ENCODE results near the gene CYB5RL. TPM values are rescaled to one million over a fixed set of nuclear protein-coding genes. Genes with fewer than 3 reads are reported as not detected.
A peak's percentile ranks its signal among the peaks of the same experiment; 100 is the strongest.

Gene CYB5RL
- total RNA-seq, 1 donor from 2014 or later: 8.7 TPM

- CTCF ChIA-PET: no interaction called here
- TF ChIP-seq CTCF (IDR thresholded peaks at IDR 0.05): no peak
- H3K4me1 Mint-ChIP-seq: peaks cover 27% of the 10 kb centered on the region
- no peak overlapping the region for H3K27ac Mint-ChIP-seq
- ATAC-seq (ENCODE audit: low read depth) (no peak), DNase-seq (no peak)
- H3K36me3 Mint-ChIP-seq (ENCODE audit: low read depth): peaks cover 58% of the 10 kb centered on the region
- no peaks in the 10 kb centered on the region for H3K27me3 Mint-ChIP-seq
- H3K4me3 Mint-ChIP-seq: no peak overlapping the region
- H3K9me3 Mint-ChIP-seq: no peaks in the 10 kb centered on the region
- intact Hi-C loops (cut with micrococcal nuclease): loop anchor here (5.0 kb wide), 2 partner anchors 513 to 877 kb away; partner anchors contain the start of genes LRP8 and TTC4
- POLR2A ChIA-PET: interaction anchor here (1.1 kb wide), 1 partner anchor 151 kb away, joined by 3 read pairs; the partner anchor contains the start of genes TCEANC2 and TMEM59
Observed at GRCh38 chr1:54204199-54204598, 4.4 kb upstream of the CYB5RL start.

GRCh38 chr1:54200519-54200997 lies 728 bp upstream of the CYB5RL start:
- no peak for TF ChIP-seq CTCF (IDR thresholded peaks at IDR 0.05)
- POLR2A ChIA-PET: interaction anchor here (0.6 to 2.0 kb wide), 9 partner anchors 11 to 362 kb away, joined by 3 to 26 read pairs (median 5); partner anchors contain the start of genes IFT25, NDC1, SSBP3 and TCEANC2
- Mint-ChIP-seq H3K27ac (peak overlapping the region; percentile 81), H3K4me1 (peaks cover 32% of the 10 kb centered on the region), H3K27me3 (no peaks in the 10 kb centered on the region), H3K9me3 (no peaks in the 10 kb centered on the region), H3K4me3 (peak overlapping the region; percentile 92), H3K36me3 (ENCODE audit: low read depth) (peaks cover 31% of the 10 kb centered on the region)
- CTCF ChIA-PET: no interaction called here
- intact Hi-C loops (cut with micrococcal nuclease): loop anchor here (1.0 to 5.0 kb wide), 7 partner anchors 147 to 873 kb away; partner anchors contain the start of genes LRP8, NDC1, PARS2 and TCEANC2
- DNase-seq (no peak), ATAC-seq (ENCODE audit: low read depth) (peak; percentile 5)

- no peaks in the 10 kb centered on the region for H3K9me3 Mint-ChIP-seq
- peaks cover 32% of the 10 kb centered on the region for H3K4me1 Mint-ChIP-seq
- intact Hi-C loops (cut with micrococcal nuclease): no loop called here
- H3K4me3 Mint-ChIP-seq: peak overlapping the region; percentile 92
- CTCF ChIA-PET: interaction anchor here (1.0 to 1.6 kb wide), 2 partner anchors 290 to 320 kb away, joined by 4 read pairs; no protein-coding TSS in a partner anchor
- peak overlapping the region; percentile 81 for H3K27ac Mint-ChIP-seq
- TF ChIP-seq CTCF (IDR thresholded peaks at IDR 0.05): no peak
- peaks cover 31% of the 10 kb centered on the region for H3K36me3 Mint-ChIP-seq (ENCODE audit: low read depth)
- no peaks in the 10 kb centered on the region for H3K27me3 Mint-ChIP-seq
- POLR2A ChIA-PET: interaction anchor here (0.8 to 2.0 kb wide), 8 partner anchors 10 to 602 kb away, joined by 3 to 26 read pairs (median 5); partner anchors contain the start of genes IFT25, NDC1, SSBP3 and TCEANC2
- DNase-seq (no peak), ATAC-seq (ENCODE audit: low read depth) (no peak)
Observed at GRCh38 chr1:54199151-54199764, 572 bp downstream of the CYB5RL start.

GRCh38 chr1:54193453-54193852 lies 6.4 kb downstream of the CYB5RL start:
- ATAC-seq (ENCODE audit: low read depth) (no peak), DNase-seq (no peak)
- CTCF ChIA-PET: no interaction called here
- no peak overlapping the region for H3K27ac Mint-ChIP-seq
- H3K9me3 Mint-ChIP-seq: no peaks in the 10 kb centered on the region
- no peak for TF ChIP-seq CTCF (IDR thresholded peaks at IDR 0.05)
- H3K27me3 Mint-ChIP-seq: no peaks in the 10 kb centered on the region
- H3K4me3 Mint-ChIP-seq: no peak overlapping the region
- intact Hi-C loops (cut with micrococcal nuclease): no loop called here
- H3K36me3 Mint-ChIP-seq (ENCODE audit: low read depth): peaks cover 44% of the 10 kb centered on the region
- POLR2A ChIA-PET: no interaction called here
- H3K4me1 Mint-ChIP-seq: no peaks in the 10 kb centered on the region

- no peak for TF ChIP-seq CTCF (IDR thresholded peaks at IDR 0.05)
- H3K9me3 Mint-ChIP-seq: no peaks in the 10 kb centered on the region
- no peaks in the 10 kb centered on the region for H3K4me1 Mint-ChIP-seq
- ATAC-seq (ENCODE audit: low read depth) (no peak), DNase-seq (no peak)
- intact Hi-C loops (cut with micrococcal nuclease): no loop called here
- H3K27me3 Mint-ChIP-seq: no peaks in the 10 kb centered on the region
- POLR2A ChIA-PET: no interaction called here
- CTCF ChIA-PET: no interaction called here
- H3K4me3 Mint-ChIP-seq: no peak overlapping the region
- H3K27ac Mint-ChIP-seq: no peak overlapping the region
- peaks cover 56% of the 10 kb centered on the region for H3K36me3 Mint-ChIP-seq (ENCODE audit: low read depth)
Observed at GRCh38 chr1:54191525-54191924, 8.3 kb downstream of the CYB5RL start.

All from activated B cell treated with CpG ODN at 0.5 μM for 24 hours (primary cell).